CD8-positive, alpha-beta memory T cell (primary cell): Measurements from ENCODE around the gene RUSF1. TPM values are rescaled to one million over a fixed set of nuclear protein-coding genes. Genes with fewer than 3 reads are reported as not detected.

Experiments used
- CTCF ChIA-PET: fragments of 350-600 bp; sonication (Branson Sonifier 250); formaldehyde crosslinking; loops from one replicate; lab custom pipeline; 2021; ENCODE audit warnings: antibody characterized with exemption; lab: Charles Lee
- POLR2A ChIA-PET: fragments of 350-600 bp; sonication (Branson Sonifier 250); formaldehyde crosslinking; loops from one replicate; lab custom pipeline; 2021; ENCODE audit warnings: antibody characterized with exemption; lab: Charles Lee
- DNase-seq, 5 donors: peaks; one replicate each; pipeline versions ENCODE4 v3.0.0 to v3.0.0-alpha.2; 2020 to 2022; ENCODE audit warnings: mixed read lengths in 1 of 5
- H3K27ac ChIP-seq: one replicate; pipeline ENCODE4 v1.7.0; 2013; ENCODE audit warnings: low read depth, mild to moderate bottlenecking, low read length, moderate library complexity
- H3K27me3 ChIP-seq: 2 replicates; pipeline ENCODE4 v1.7.0; 2013; ENCODE audit warnings: low read length, mild to moderate bottlenecking; ENCODE audit not compliant: insufficient read depth, poor library complexity, severe bottlenecking
- H3K36me3 ChIP-seq: 2 replicates; pipeline ENCODE4 v1.7.0; 2013; ENCODE audit warnings: mild to moderate bottlenecking, low read length, moderate library complexity; ENCODE audit not compliant: insufficient read depth
- H3K4me1 ChIP-seq: 2 replicates; pipeline ENCODE4 v1.7.0; 2013; ENCODE audit warnings: mild to moderate bottlenecking, low read length, moderate library complexity; ENCODE audit not compliant: insufficient read depth
- H3K4me3 ChIP-seq: 2 replicates; pipeline ENCODE4 v1.7.0; 2013; ENCODE audit warnings: mild to moderate bottlenecking, low read length
- H3K9me3 ChIP-seq: 2 replicates; pipeline ENCODE4 v1.7.0; 2013; ENCODE audit warnings: mild to moderate bottlenecking, low read length
- H3K27ac Mint-ChIP-seq, 8 donors: one replicate each; pipeline ENCODE4 v1.8.0; 2020 to 2021; ENCODE audit warnings: mixed read lengths in 8 of 8, mild to moderate bottlenecking in 6 of 8, inconsistent platforms in 3 of 8, moderate library complexity in 3 of 8
- H3K27me3 Mint-ChIP-seq, 2 donors: one replicate each; pipeline ENCODE4 v1.8.0; 2020 to 2021; ENCODE audit warnings: mixed read lengths in 2 of 2, mild to moderate bottlenecking in 1 of 2, moderate library complexity in 1 of 2
- H3K36me3 Mint-ChIP-seq, 3 donors: one replicate each; pipeline ENCODE4 v1.8.0; 2020 to 2021; ENCODE audit warnings: mixed read lengths in 3 of 3, inconsistent platforms in 1 of 3, mild to moderate bottlenecking in 1 of 3
- H3K4me1 Mint-ChIP-seq, 3 donors: one replicate each; pipeline ENCODE4 v1.8.0; 2020 to 2021; ENCODE audit warnings: mixed read lengths in 3 of 3, inconsistent platforms in 1 of 3, mild to moderate bottlenecking in 1 of 3
- H3K4me3 Mint-ChIP-seq, 7 donors: one replicate each; pipeline ENCODE4 v1.8.0; 2020 to 2021; ENCODE audit warnings: mixed read lengths in 7 of 7, mild to moderate bottlenecking in 6 of 7, moderate library complexity in 4 of 7, inconsistent platforms in 2 of 7
- H3K9me3 Mint-ChIP-seq, 5 donors: one replicate each; pipeline ENCODE4 v1.8.0; 2020 to 2022; ENCODE audit warnings: mixed read lengths in 5 of 5, mild to moderate bottlenecking in 3 of 5, moderate library complexity in 2 of 5, inconsistent platforms in 1 of 5
- polyA plus RNA-seq: library from polyadenylated mRNA; unstranded; fragments of 300-500 nt; fragmentation: Illumina TruSeq; gene quantifications from one replicate; pipeline ENCODE4 v1.2.3, GENCODE V29; 2021
- total RNA-seq, 2 experiments: library from RNA; stranded (reverse); gene quantifications; one replicate each; pipeline ENCODE4 v1.2.3, GENCODE V29; 2021

RUSF1 gene
- total and polyA plus RNA-seq, 3 experiments from 2014 or later, result 22.2 to 46.1 (median 44.4) TPM

DNA sequence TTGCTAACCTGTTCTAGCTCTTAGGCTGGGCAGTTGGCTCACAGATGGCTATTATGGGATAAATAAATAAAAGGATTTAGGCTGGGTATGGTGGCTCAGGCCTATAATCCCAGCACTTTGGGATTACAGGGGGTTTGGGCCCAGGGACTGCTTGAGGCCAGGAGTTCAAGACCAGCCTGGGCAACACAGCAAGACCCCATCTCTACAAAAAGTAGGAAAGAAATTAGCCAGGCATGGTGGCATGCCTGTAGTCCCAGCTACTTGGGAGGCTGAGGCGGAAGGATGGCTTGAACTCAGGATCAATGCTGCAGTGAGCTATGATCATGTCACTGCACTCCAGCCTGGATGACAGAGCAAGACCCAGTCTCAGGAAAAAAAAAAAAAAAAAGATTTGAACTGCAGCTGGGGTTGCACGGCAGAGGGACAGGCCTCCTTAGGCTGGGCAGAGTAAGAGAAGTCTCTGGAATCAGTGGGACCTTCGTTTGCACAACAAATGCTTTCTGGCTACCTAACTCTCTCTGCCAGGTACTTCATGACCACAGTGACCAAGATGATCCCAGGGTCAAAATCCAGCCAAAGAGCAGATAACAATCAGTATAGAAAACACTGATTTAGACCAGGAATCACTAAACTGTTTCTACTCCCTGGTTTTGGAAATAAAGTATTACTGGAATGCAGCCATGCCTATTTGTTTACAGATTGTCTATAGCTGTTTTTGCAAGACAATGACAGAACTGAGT, 6.8 kb downstream of the RUSF1 start:
- peak overlapping the region in 3 of 8 donors; percentile 32 to 57 (median 47) for H3K27ac Mint-ChIP-seq
- CTCF ChIA-PET, result no interaction called here
- no peaks in the 10 kb centered on the region for H3K9me3 Mint-ChIP-seq

DNA sequence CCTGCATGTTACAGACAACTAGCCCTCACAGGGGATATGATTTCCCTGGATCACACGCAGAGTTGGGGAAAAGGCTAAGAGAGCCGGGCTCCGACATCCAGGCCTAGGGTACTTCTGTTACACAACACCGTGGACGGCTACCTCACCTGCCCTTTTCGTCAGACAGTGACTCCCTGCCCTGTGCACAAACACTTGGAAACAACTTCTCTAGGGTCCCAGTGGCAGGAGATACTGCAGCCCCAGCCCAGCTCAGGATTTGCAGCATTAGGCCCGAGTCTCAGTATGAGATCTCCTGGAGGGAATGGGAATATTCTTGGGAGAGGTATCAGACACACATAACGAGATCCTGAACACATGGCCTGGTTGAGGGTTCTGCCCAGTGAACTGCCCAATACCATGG, 8.3 kb downstream of the RUSF1 start:
- H3K27me3 Mint-ChIP-seq, result peaks cover 0 to 2% of the 10 kb centered on the region in 2 donors
- CTCF ChIA-PET, result no interaction called here
- Histone ChIP-seq H3K27me3 (no peaks in the 10 kb centered on the region), H3K4me1 (no peaks in the 10 kb centered on the region), H3K4me3 (no peak overlapping the region), H3K36me3 (peaks cover 20% of the 10 kb centered on the region), H3K9me3 (no peaks in the 10 kb centered on the region), H3K27ac (no peak overlapping the region)
- H3K4me1 Mint-ChIP-seq, result peaks cover 5 to 11% (median 5%) of the 10 kb centered on the region in 3 donors
- POLR2A ChIA-PET, result no interaction called here
- H3K4me3 Mint-ChIP-seq, result no peak overlapping the region
- peak overlapping the region in 1 of 8 donors; percentile 81 for H3K27ac Mint-ChIP-seq
- no peaks in the 10 kb centered on the region for H3K9me3 Mint-ChIP-seq
- peaks cover 0 to 59% (median 3%) of the 10 kb centered on the region in 3 donors for H3K36me3 Mint-ChIP-seq
- peak in 1 of 5 donors; percentile 10 for DNase-seq

More for the DNA sequence above, 6.8 kb downstream of the RUSF1 start:
- Histone ChIP-seq H3K9me3 (no peaks in the 10 kb centered on the region), H3K4me1 (peaks cover 3% of the 10 kb centered on the region), H3K27me3 (no peaks in the 10 kb centered on the region), H3K27ac (no peak overlapping the region), H3K36me3 (peaks cover 20% of the 10 kb centered on the region), H3K4me3 (no peak overlapping the region)
- Mint-ChIP-seq H3K4me1 (peaks cover 12 to 26% (median 19%) of the 10 kb centered on the region in 3 donors), H3K36me3 (peaks cover 3 to 57% (median 4%) of the 10 kb centered on the region in 3 donors), H3K27me3 (peaks cover 0 to 2% of the 10 kb centered on the region in 2 donors), H3K4me3 (peak overlapping the region in 1 of 7 donors; percentile 25)
- DNase-seq, result peak in 1 of 5 donors; percentile 7
- POLR2A ChIA-PET, result no interaction called here

DNA sequence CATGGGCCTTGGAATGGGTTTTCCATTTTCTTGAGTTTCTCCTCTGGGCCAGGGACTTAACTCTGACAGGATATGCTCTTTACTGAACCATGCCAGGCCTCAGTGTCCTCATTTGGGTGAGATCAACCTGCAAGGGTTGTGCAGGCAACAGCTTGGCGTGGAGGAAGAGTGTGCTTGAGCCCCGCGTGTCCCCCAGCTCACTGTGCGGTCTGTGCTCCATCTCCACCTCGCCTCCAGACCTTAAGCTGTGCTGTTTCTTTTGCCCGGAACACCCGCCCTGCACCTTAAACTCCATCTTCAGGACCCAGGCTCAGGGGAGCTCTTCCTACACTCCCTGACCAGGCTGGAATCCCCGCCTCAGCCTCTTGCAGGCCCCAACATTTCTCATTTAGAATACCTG, 9.7 kb downstream of the RUSF1 start:
- no peak overlapping the region for H3K27ac ChIP-seq
- Mint-ChIP-seq H3K9me3 (no peaks in the 10 kb centered on the region), H3K27ac (peak overlapping the region in 1 of 8 donors; percentile 33), H3K27me3 (peaks cover 0 to 2% of the 10 kb centered on the region in 2 donors), H3K4me1 (peaks cover 4 to 6% (median 4%) of the 10 kb centered on the region in 3 donors), H3K36me3 (peaks cover 0 to 67% (median 3%) of the 10 kb centered on the region in 3 donors), H3K4me3 (no peak overlapping the region)
- no peak overlapping the region for H3K4me3 ChIP-seq
- no peaks in the 10 kb centered on the region for H3K27me3 ChIP-seq
- H3K36me3 ChIP-seq, result peaks cover 20% of the 10 kb centered on the region
- H3K9me3 ChIP-seq, result no peaks in the 10 kb centered on the region
- H3K4me1 ChIP-seq, result no peaks in the 10 kb centered on the region
- ChIA-PET POLR2A (no interaction called here), CTCF (interaction anchor here (1.5 kb wide), 1 partner anchor 10 kb away, joined by 4 read pairs; the partner anchor contains the start of gene RUSF1)
- peak in 1 of 5 donors; percentile 11 for DNase-seq

DNA sequence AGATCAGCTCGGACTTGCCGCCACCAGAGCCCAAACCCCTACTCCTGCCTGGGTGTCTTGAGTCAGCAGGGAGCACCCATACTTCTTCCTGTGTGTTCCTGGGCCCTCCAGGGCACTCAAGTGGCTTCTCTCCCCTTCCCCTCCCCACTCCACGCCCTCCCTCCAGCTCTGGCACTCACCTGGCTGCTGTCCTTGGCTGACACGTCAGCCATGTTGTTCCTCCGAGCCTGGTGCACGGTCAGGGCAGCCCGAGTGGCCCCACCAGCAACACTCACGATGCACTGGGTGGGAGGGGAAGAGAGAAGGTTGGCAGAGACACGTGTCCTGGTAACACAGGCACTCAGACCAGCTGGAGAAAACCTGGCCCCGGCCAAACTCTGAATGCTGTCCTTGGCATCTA, 11.5 kb downstream of the RUSF1 start:
- Mint-ChIP-seq H3K27ac (no peak overlapping the region), H3K4me3 (no peak overlapping the region), H3K36me3 (peaks cover 0 to 82% (median 6%) of the 10 kb centered on the region in 3 donors), H3K27me3 (no peaks in the 10 kb centered on the region), H3K9me3 (no peaks in the 10 kb centered on the region), H3K4me1 (peaks cover 0 to 1% (median 0%) of the 10 kb centered on the region in 3 donors)
- no peaks in the 10 kb centered on the region for H3K27me3 ChIP-seq
- no peak overlapping the region for H3K4me3 ChIP-seq
- POLR2A ChIA-PET, result no interaction called here
- CTCF ChIA-PET, result interaction anchor here (1.2 kb wide), 1 partner anchor 9 kb away, joined by 5 read pairs; no protein-coding TSS in a partner anchor
- no peak overlapping the region for H3K27ac ChIP-seq
- H3K9me3 ChIP-seq, result no peaks in the 10 kb centered on the region
- DNase-seq, result peak in 1 of 5 donors; percentile 30
- H3K36me3 ChIP-seq, result peaks cover 28% of the 10 kb centered on the region
- no peaks in the 10 kb centered on the region for H3K4me1 ChIP-seq

DNA sequence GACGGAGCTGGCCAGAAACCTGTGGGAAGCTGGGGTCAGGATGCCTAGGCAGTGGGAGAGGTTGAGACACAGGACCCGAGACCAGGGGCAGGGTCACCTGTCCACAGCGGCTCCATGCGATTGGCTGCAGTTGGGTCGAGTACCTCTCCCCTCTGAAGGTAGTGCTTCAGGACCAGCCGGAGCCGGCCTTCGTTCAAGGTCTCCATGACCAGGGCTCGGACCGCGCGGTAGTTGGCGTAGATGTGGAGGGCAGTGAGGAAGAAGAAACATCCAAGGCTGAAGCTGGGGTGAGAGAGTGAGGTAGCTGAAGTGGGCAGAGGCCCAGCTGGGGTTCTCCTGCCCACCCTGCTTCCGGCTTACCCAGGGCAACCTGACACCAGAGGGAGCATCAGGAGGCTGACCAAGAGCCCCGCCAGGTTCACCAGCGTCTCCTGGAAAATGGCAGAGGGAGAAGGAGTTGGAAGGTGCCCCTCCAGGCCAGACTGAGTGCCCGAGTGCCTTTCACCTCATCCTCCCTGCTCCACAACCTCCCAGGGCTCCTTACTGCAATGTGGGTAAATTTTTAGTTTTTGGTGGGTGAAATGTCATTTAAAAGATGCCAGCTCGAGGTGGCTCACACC, 14.6 kb downstream of the RUSF1 start:
- Histone ChIP-seq H3K4me3 (no peak overlapping the region), H3K9me3 (no peaks in the 10 kb centered on the region), H3K27ac (no peak overlapping the region), H3K27me3 (no peaks in the 10 kb centered on the region), H3K36me3 (peaks cover 14% of the 10 kb centered on the region), H3K4me1 (no peaks in the 10 kb centered on the region)
- POLR2A ChIA-PET, result no interaction called here
- peak in 1 of 5 donors; percentile 38 for DNase-seq
- Mint-ChIP-seq H3K4me1 (peaks cover 0 to 4% (median 0%) of the 10 kb centered on the region in 3 donors), H3K36me3 (peaks cover 0 to 69% (median 6%) of the 10 kb centered on the region in 3 donors), H3K27ac (peak overlapping the region in 2 of 8 donors; percentile 28 to 72), H3K27me3 (no peaks in the 10 kb centered on the region), H3K9me3 (no peaks in the 10 kb centered on the region), H3K4me3 (no peak overlapping the region)
- CTCF ChIA-PET, result no interaction called here

DNA sequence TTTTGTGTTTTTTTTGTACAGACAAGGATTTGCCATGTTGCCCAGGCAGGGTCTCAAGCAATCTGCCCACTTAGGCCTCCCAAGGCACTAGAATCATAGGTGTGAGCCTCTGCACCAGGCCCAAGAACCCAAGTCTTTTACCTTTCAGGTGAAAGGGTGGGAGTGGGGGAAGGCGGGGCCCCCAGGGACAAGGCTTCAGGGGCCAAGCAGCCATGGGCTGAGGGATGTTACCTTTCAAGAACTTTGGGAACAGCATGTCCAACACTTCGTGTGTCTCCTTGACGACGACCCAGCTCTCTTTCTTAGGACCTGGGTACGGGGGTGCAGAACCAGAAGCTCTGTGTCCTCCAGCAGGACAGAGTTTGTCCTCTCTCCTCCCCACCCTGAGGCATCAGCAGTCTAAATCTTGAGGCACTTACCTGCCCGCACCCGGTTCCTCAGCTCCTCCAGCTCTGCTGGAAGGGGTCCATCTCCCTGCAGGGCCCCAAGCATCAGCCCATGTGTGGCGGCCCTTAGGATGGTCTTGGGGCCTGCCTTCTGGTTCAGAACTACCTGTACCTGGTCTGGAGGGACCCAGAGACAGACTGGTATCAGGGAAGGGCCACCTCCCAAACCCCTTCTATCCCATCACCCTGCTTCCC, 16.3 kb downstream of the RUSF1 start:
- H3K4me3 Mint-ChIP-seq, result peak overlapping the region in 1 of 7 donors; percentile 44
- Histone ChIP-seq H3K27ac (no peak overlapping the region), H3K4me3 (no peak overlapping the region), H3K4me1 (peaks cover 6% of the 10 kb centered on the region), H3K36me3 (peaks cover 9% of the 10 kb centered on the region), H3K9me3 (no peaks in the 10 kb centered on the region), H3K27me3 (no peaks in the 10 kb centered on the region)
- peak overlapping the region in 3 of 8 donors; percentile 38 to 59 (median 59) for H3K27ac Mint-ChIP-seq
- peak in 1 of 5 donors; percentile 30 for DNase-seq
- CTCF ChIA-PET, result no interaction called here
- H3K4me1 Mint-ChIP-seq, result peaks cover 4 to 10% (median 6%) of the 10 kb centered on the region in 3 donors
- peaks cover 0 to 54% (median 5%) of the 10 kb centered on the region in 3 donors for H3K36me3 Mint-ChIP-seq
- POLR2A ChIA-PET, result interaction anchor here (0.7 kb wide), 1 partner anchor 15 kb away, joined by 6 read pairs; no protein-coding TSS in a partner anchor
- no peaks in the 10 kb centered on the region for H3K27me3 Mint-ChIP-seq
- no peaks in the 10 kb centered on the region for H3K9me3 Mint-ChIP-seq

DNA sequence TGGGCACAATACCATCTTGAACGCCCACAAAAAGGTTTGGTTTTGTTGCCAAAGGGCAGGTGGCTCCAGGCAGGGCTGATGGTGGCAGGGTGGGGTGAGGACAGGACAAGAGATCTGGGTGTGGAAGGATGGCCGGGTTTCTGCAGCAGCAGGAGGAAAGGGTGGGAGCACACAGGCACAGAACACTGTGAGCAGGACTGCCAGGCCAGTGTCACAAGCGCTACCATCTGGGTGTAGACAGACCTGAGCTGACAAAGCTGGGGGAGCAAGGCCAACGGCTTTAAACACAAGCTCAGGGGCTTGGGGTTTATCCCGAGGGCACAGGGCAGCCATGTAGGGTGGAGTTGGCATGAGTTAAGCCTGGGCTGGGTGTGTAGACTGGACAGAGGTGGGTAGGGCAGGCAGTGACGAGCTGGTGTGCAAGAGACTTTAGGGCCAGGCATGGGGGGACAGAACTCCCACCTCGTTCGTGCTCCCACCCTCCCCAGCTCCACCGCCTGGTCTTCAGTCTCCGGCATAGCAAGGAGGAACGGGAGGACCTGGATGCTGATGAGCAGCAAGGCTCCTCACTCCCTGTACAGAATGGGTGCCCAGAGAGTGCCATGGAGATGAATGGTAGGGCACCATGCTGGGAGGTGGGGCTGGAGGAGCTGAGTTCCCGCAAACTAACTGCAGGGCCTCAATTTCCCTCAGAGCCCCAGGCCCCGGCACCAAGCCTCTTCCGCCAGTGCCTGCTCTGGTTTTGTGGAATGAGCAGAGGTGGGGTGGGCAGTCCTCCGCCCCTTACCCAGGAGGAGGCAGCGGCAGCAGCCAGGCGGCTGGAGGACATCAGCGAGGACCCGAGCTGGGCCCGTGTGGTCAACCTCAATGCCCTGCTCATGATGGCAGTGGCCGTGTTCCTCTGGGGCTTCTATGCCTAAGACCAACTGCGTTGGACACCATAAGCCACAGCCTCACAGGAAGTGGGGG, 18.3 kb downstream of the RUSF1 start:
- H3K4me1 ChIP-seq, result peaks cover 14% of the 10 kb centered on the region
- CTCF ChIA-PET, result no interaction called here

More for the DNA sequence above, 18.3 kb downstream of the RUSF1 start:
- Histone ChIP-seq H3K27me3 (no peaks in the 10 kb centered on the region), H3K36me3 (peaks cover 9% of the 10 kb centered on the region), H3K27ac (no peak overlapping the region), H3K4me3 (no peak overlapping the region), H3K9me3 (no peaks in the 10 kb centered on the region)
- no peak for DNase-seq
- H3K36me3 Mint-ChIP-seq, result peaks cover 0 to 35% (median 5%) of the 10 kb centered on the region in 3 donors
- H3K27ac Mint-ChIP-seq, result peak overlapping the region in 7 of 8 donors; percentile 10 to 91 (median 81)
- peak overlapping the region in 6 of 7 donors; percentile 43 to 75 (median 66) for H3K4me3 Mint-ChIP-seq
- POLR2A ChIA-PET, result interaction anchor here (2.5 kb wide), 1 partner anchor 31 kb away, joined by 9 read pairs; the partner anchor contains the start of gene ARMC5
- H3K4me1 Mint-ChIP-seq, result peaks cover 4 to 17% (median 13%) of the 10 kb centered on the region in 3 donors
- H3K9me3 Mint-ChIP-seq, result no peaks in the 10 kb centered on the region
- H3K27me3 Mint-ChIP-seq, result no peaks in the 10 kb centered on the region
